Measurements from ENCODE around the gene EPHA8.

- no peak for TF ChIP-seq POLR2A (IDR thresholded peaks at IDR 0.05)
- no peak for TF ChIP-seq CTCF (IDR thresholded peaks at IDR 0.05)
Observed at GRCh38 chr1:22528451-22528850, 34.8 kb upstream of the EPHA8 start.

Data from testis (tissue), 2 donors.